GM19239 (cell line): ENCODE data around the gene GRID2.
"Not testable (repeated sequence)": the region's sequence is repeated elsewhere in the genome, so short reads cannot be mapped to it uniquely, and the experiment has no call there.

ENCODE experiments used
- DNase-seq: peaks from one replicate; pipeline ENCODE4 v3.0.0; 2011; ENCODE audit warnings: low spot score; ENCODE audit not compliant: insufficient read length
- FAIRE-seq: peaks from 2 replicates; lab custom pipeline; 2011; peaks lifted over from hg19 to GRCh38; lab: Jason Lieb, UNC

The GRID2 gene

GRCh38 chr4:93342738-93343137 lies 1039.0 kb downstream of the GRID2 start:
- no peak for FAIRE-seq
- no peak for DNase-seq

GRCh38 chr4:93346840-93347239 lies 1043.1 kb downstream of the GRID2 start:
- FAIRE-seq (no peak), DNase-seq (no peak)

DNA sequence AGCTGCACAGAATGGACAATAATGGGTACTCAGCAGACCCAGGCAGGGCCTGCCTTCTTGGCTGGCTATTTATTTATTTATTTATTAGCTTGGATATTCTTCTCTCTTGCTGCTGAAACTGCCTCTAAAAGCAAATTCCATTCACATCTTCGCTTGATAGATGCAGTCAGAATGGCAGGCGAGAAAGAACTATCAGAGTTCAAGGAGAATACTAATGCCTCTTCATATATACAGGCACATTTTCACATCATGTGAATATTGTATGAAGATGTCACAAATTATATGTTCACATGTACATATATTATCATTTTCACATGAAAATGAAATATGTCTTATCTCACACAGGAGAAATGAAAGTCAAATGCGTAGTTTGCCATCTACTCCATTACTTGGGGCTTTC lies 1045.1 kb downstream of the GRID2 start:
- DNase-seq (no peak), FAIRE-seq (no peak)

DNA sequence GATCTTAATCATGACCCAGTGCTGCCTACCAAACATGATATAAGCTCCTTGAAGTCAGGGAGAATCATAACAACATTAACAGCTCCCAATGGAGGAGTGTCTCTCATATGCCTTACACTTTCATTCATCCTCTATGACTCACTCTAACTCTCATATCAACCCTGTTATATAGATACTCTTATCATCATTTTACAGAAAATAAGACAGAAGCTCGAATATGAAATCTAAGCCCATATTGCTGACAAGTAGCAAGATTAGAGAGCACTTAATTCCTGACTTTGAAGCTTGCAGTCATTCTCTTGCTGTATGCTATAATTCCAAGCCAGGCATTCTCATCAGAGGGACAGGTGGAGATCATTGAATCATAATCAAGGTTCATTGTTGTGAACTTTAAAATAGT lies 1048.1 kb downstream of the GRID2 start:
- no peak for DNase-seq
- no peak for FAIRE-seq

- no peak for DNase-seq
- no peak for FAIRE-seq
Observed at GRCh38 chr4:93355411-93355810, 1051.6 kb downstream of the GRID2 start.

DNA sequence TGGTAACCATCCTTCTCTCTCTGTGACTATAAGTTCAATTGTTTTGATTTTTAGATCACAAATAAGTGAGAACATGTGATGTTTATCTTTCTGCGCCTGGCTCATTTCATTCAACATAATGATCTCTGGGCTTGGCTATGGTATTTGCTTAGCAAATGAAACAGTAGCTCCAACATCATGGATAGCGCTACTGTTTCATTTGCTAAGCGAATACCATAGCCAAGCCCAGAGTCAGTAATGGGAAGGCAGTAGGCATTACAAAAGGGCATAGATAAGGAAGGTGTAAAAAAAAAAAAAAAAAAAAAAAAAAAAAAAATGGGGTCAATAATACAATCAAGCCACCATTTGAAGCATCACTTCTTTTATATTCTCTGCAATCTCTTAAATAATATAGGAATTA lies 1055.8 kb downstream of the GRID2 start:
- no peak for FAIRE-seq
- DNase-seq = no peak

DNA sequence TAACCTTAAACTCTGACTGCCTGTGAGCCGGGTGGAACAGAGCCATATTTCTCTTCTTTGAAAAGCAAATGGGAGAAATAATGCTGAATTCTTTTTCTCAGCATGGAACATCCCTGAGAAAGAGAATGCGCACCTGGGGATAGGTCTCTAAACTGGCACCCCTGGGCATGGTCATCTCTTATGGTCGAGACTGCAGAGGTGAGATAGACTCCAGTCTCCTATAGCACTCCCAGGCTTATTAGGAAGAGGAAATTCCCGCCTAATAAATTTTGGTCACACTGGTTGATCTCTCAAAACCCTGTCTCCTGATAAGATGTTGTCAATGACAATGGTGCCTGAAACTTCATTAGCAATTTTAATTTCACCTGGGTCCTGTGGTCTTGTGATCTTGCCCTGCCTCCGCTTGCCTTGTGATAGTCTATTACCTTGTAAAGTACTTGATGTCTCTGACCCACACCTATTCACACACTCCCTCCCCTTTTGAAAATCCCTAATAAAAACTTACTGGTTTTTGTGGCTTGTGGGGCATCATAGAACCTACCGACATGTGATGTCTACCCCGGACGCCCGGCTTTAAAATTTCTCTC lies 1062.5 kb downstream of the GRID2 start:
- DNase-seq, FAIRE-seq: not testable (repeated sequence)

- FAIRE-seq = no peak
- DNase-seq = no peak
Observed at GRCh38 chr4:93368968-93369367, 1065.2 kb downstream of the GRID2 start.

DNA sequence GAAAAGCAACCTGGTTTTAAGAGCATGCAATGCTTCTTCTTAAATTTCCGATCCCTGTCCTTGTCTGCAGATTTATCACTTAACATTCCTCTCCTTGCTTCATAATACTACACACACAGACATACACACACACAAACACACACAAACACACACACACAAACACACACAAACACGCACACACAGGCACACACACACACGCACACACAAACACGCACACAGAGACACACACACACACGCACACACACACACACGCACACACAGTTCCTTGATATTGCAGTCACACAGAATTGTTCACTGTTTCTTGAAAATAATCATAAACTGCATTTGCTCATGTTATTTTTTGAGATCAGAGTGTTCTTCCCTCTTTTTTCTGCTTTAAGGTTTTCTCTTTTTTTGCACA lies 1066.5 kb downstream of the GRID2 start:
- DNase-seq (no peak), FAIRE-seq (no peak)

- FAIRE-seq (no peak), DNase-seq (no peak)
Observed at GRCh38 chr4:93373893-93374860, 1070.4 kb downstream of the GRID2 start.

- no peak for DNase-seq
- FAIRE-seq = no peak
Observed at GRCh38 chr4:93384241-93384640, 1080.5 kb downstream of the GRID2 start.

- FAIRE-seq (no peak), DNase-seq (no peak)
Observed at GRCh38 chr4:93384887-93385286, 1081.1 kb downstream of the GRID2 start.

GRCh38 chr4:93394545-93395081 lies 1090.8 kb downstream of the GRID2 start:
- FAIRE-seq (no peak), DNase-seq (no peak)

- no peak for FAIRE-seq
- no peak for DNase-seq
Observed at GRCh38 chr4:93396272-93396671, 1092.5 kb downstream of the GRID2 start.

GRCh38 chr4:93403571-93403970 lies 1099.8 kb downstream of the GRID2 start:
- FAIRE-seq (no peak), DNase-seq (no peak)

GRCh38 chr4:93407493-93408275 lies 1103.9 kb downstream of the GRID2 start:
- no peak for FAIRE-seq

GRCh38 chr4:93409035-93409434 lies 1105.3 kb downstream of the GRID2 start:
- DNase-seq = no peak
- no peak for FAIRE-seq

More at GRCh38 chr4:93407493-93408275, 1103.9 kb downstream of the GRID2 start:
- no peak for DNase-seq

GRCh38 chr4:93414041-93414550 lies 1110.3 kb downstream of the GRID2 start:
- DNase-seq (no peak), FAIRE-seq (no peak)

- no peak for DNase-seq
- no peak for FAIRE-seq
Observed at GRCh38 chr4:93416344-93417128, 1112.8 kb downstream of the GRID2 start.

DNA sequence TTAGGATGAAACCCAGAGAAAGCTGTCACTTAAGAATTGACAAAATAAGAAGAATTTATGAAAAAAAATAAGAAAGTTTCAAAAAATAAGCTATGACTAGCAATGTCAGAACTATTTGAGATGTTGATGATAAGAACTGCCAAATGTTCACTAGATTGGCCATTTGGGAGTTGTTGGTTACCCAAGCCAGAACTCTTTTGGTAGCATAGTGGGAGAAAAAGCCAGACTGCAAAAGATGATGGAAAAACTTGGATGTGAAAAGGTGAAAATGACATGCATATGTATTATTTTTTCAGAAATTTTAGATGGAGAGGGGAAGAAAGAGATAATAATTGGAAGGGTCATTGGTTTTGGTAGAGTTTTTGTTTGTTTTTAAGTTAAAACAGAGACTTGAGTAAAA lies 1127.6 kb downstream of the GRID2 start:
- DNase-seq (no peak), FAIRE-seq (no peak)
